ENCODE data around the gene BTRC. TPM values are rescaled to one million over a fixed set of nuclear protein-coding genes. Genes with fewer than 3 reads are reported as not detected.

The BTRC gene
- total RNA-seq, 1 donor from 2014 or later: 18.2 TPM

- intact Hi-C loops (cut with DNase I): no loop called here
- ATAC-seq: no peak
- no peak for TF ChIP-seq CTCF (IDR thresholded peaks at IDR 0.05)
- no peaks in the 10 kb centered on the region for H3K9me3 ChIP-seq
- H3K36me3 ChIP-seq: no peaks in the 10 kb centered on the region
- no peak overlapping the region for H3K27ac ChIP-seq
- no peak overlapping the region for H3K4me3 ChIP-seq
- no peaks in the 10 kb centered on the region for H3K4me1 ChIP-seq
- H3K27me3 ChIP-seq: no peaks in the 10 kb centered on the region
- no peak for DNase-seq
Observed at GRCh38 chr10:101452593-101452992, 98.6 kb downstream of the BTRC start.

- Histone ChIP-seq H3K4me1 (no peaks in the 10 kb centered on the region), H3K27me3 (no peaks in the 10 kb centered on the region), H3K36me3 (no peaks in the 10 kb centered on the region), H3K9me3 (no peaks in the 10 kb centered on the region), H3K4me3 (no peak overlapping the region), H3K27ac (no peak overlapping the region)
- DNase-seq: no peak
- ATAC-seq: no peak
- TF ChIP-seq CTCF (IDR thresholded peaks at IDR 0.05): no peak
- intact Hi-C loops (cut with DNase I): no loop called here
Observed at GRCh38 chr10:101453318-101453717, 99.4 kb downstream of the BTRC start.

GRCh38 chr10:101453791-101454718 is 100.1 kb downstream of the BTRC start:
- DNase-seq: no peak
- intact Hi-C loops (cut with DNase I): no loop called here
- no peak overlapping the region for H3K4me3 ChIP-seq
- no peaks in the 10 kb centered on the region for H3K4me1 ChIP-seq
- no peak for TF ChIP-seq CTCF (IDR thresholded peaks at IDR 0.05)
- no peaks in the 10 kb centered on the region for H3K9me3 ChIP-seq
- H3K27me3 ChIP-seq: no peaks in the 10 kb centered on the region
- ATAC-seq: no peak
- H3K27ac ChIP-seq: no peak overlapping the region
- no peaks in the 10 kb centered on the region for H3K36me3 ChIP-seq

GRCh38 chr10:101458869-101459268 is 104.9 kb downstream of the BTRC start:
- Histone ChIP-seq H3K27me3 (no peaks in the 10 kb centered on the region), H3K27ac (no peak overlapping the region), H3K9me3 (no peaks in the 10 kb centered on the region), H3K4me3 (no peak overlapping the region), H3K36me3 (no peaks in the 10 kb centered on the region), H3K4me1 (no peaks in the 10 kb centered on the region)
- no peak for DNase-seq
- intact Hi-C loops (cut with DNase I): no loop called here
- TF ChIP-seq CTCF (IDR thresholded peaks at IDR 0.05): no peak
- no peak for ATAC-seq

GRCh38 chr10:101464082-101464481 is 110.1 kb downstream of the BTRC start:
- H3K27ac ChIP-seq: no peak overlapping the region
- DNase-seq (no peak), ATAC-seq (no peak)
- no peaks in the 10 kb centered on the region for H3K9me3 ChIP-seq
- no peaks in the 10 kb centered on the region for H3K36me3 ChIP-seq
- peaks cover 5% of the 10 kb centered on the region for H3K4me1 ChIP-seq
- no peaks in the 10 kb centered on the region for H3K27me3 ChIP-seq
- intact Hi-C loops (cut with DNase I): no loop called here
- TF ChIP-seq CTCF (IDR thresholded peaks at IDR 0.05): no peak
- H3K4me3 ChIP-seq: no peak overlapping the region
